ENCODE results near the gene AKAP13.

DNA sequence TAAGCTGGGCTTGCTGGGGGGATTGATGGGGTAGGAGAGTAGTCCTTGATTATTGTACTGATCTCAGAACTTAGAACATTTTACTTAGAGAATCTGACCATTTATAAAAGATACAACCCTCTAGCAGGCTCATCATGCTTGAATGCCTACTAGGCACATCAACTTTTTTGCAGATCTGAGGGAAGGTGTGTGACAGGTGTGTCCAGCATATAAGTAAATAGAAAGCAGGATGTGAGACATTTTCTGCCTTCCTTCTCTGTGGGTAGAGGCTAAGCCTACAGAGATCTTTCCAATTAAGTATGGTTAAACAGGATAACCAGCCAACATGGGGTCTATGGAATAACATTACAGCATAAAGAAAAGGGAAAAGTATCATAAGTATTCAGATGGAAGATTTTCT, 159.1 kb downstream of the AKAP13 start:
- TF ChIP-seq, protein P1, sequence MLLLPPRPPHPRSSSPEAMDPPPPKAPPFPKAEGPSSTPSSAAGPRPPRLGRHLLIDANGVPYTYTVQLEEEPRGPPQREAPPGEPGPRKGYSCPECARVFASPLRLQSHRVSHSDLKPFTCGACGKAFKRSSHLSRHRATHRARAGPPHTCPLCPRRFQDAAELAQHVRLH (CRISPR knock-in tag; IDR thresholded peaks at IDR 0.05; ENCODE audit: borderline replicate concordance, low read depth) = no peak
- TF ChIP-seq PBX3 (CRISPR knock-in tag; IDR thresholded peaks at IDR 0.05; ENCODE audit: borderline replicate concordance) = no peak
- TF ChIP-seq, protein P2, sequence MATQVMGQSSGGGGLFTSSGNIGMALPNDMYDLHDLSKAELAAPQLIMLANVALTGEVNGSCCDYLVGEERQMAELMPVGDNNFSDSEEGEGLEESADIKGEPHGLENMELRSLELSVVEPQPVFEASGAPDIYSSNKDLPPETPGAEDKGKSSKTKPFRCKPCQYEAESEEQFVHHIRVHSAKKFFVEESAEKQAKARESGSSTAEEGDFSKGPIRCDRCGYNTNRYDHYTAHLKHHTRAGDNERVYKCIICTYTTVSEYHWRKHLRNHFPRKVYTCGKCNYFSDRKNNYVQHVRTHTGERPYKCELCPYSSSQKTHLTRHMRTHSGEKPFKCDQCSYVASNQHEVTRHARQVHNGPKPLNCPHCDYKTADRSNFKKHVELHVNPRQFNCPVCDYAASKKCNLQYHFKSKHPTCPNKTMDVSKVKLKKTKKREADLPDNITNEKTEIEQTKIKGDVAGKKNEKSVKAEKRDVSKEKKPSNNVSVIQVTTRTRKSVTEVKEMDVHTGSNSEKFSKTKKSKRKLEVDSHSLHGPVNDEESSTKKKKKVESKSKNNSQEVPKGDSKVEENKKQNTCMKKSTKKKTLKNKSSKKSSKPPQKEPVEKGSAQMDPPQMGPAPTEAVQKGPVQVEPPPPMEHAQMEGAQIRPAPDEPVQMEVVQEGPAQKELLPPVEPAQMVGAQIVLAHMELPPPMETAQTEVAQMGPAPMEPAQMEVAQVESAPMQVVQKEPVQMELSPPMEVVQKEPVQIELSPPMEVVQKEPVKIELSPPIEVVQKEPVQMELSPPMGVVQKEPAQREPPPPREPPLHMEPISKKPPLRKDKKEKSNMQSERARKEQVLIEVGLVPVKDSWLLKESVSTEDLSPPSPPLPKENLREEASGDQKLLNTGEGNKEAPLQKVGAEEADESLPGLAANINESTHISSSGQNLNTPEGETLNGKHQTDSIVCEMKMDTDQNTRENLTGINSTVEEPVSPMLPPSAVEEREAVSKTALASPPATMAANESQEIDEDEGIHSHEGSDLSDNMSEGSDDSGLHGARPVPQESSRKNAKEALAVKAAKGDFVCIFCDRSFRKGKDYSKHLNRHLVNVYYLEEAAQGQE (IDR thresholded peaks at IDR 0.05; ENCODE audit: borderline replicate concordance in 1 of 2, low read depth in 1 of 2, low read length in 2 of 2) = no peak
